Mucosa of descending colon (tissue), 3 donors: Measurements from ENCODE around the gene TTYH3. TPM values are rescaled to one million over a fixed set of nuclear protein-coding genes. Genes with fewer than 3 reads are reported as not detected.

Source experiments
- ATAC-seq: fragments of 200-7000 bp; cut with Tn5 transposase; one replicate; pipeline ENCODE4 v1.9.1; 2020; ENCODE audit warnings: mild to moderate bottlenecking, moderate library complexity
- DNase-seq, 3 donors: peaks; one replicate each; pipeline ENCODE4 v3.0.0-alpha.2; 2020
- H3K36me3 ChIP-seq: fragments of 200-600 bp; one replicate; pipeline ENCODE4 v1.8.0; 2021; ENCODE audit warnings: low read depth, mild to moderate bottlenecking
- H3K4me1 ChIP-seq: fragments of 200-600 bp; one replicate; pipeline ENCODE4 v1.8.0; 2021; ENCODE audit warnings: low read depth, mild to moderate bottlenecking
- H3K4me3 ChIP-seq: fragments of 200-600 bp; one replicate; pipeline ENCODE4 v1.8.0; 2021; ENCODE audit warnings: mild to moderate bottlenecking
- H3K9me3 ChIP-seq: fragments of 200-600 bp; one replicate; pipeline ENCODE4 v1.8.0; 2021; ENCODE audit warnings: mild to moderate bottlenecking
- CTCF ChIP-seq: fragments of 200-600 bp; IDR thresholded peaks from one replicate; pipeline ENCODE4 v1.8.0; 2022; ENCODE audit warnings: antibody characterized with exemption, mild to moderate bottlenecking
- intact Hi-C, 2 donors: fragments of 100-400 bp; cut with DNase I in 1 of 2; cut with micrococcal nuclease in 1 of 2; formaldehyde crosslinking; loops; one replicate each; pipeline versions ENCODE4 v1.11.0 to v1.11.1; 2022; cut with DNase I, micrococcal nuclease
- total RNA-seq, 3 donors: library from RNA; stranded (reverse); fragmentation: NEBNext Ultra II Directional in 2 of 3; extraction: Animal tissue kit (Norgen Biotek cat#: 25700) in 2 of 3; gene quantifications; one replicate each; pipeline versions ENCODE4 v1.2.1 to v1.2.4, GENCODE V29; 2021 to 2023
- donor health status: DM: no; HTN: no; CAD: no; lungs with moderate emphysema.
- donor health status: DM: no; HTN: no; CAD: no.
- donor health status: DM: no; HTN: yes; CAD: no.

The TTYH3 gene
- total RNA-seq, 3 donors from 2014 or later = 23.4 to 63.7 (median 32.1) TPM

DNA sequence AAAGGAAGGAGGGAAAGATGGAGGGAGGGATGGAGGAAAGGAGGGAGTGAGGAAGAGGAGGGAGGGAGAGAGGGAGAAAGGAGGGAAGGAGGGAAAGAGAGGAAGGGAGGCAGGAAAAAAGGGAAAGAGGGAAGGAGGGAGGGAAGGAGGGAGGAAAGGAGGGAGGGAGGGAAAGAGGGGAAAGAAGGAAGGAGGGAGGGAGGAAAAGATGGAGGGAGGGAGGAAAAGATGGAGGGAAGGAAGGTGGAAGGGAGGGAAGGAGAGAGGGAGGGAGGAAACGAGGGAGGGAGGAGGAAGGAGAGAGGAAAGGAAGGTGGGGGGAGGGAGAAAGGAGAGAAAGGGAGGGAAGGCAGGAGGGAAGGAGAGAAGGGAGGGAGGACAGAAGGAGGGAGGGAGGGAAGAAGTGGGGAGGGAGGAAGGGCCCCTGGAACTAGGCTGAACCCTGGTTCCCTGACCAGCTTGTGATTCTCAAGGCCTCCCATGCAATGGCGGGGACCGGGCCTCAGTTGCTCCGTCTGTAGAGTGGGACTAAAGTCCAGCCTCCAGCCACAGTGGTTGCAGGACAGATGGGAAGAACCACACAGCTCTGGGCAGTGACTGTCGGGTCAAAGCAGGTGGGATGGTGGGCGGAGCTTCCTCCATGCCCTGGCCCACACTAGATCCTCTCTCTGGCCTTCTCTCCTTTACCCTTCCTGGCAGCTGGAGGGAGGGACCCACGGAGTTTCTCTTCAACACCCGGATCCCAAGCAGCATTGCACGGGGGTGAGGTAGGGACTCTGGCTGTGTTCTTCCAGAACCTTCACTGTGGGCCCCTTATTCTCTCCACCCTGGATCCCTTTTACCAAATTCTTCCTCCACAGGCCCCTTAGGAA lies 4.3 kb upstream of the TTYH3 start:
- DNase-seq (no peak), ATAC-seq (no peak)
- Histone ChIP-seq H3K36me3 (no peaks in the 10 kb centered on the region), H3K4me3 (no peak overlapping the region), H3K9me3 (no peaks in the 10 kb centered on the region), H3K4me1 (peaks cover 27% of the 10 kb centered on the region)
- intact Hi-C loops = no loop called here
- TF ChIP-seq CTCF = no peak

DNA sequence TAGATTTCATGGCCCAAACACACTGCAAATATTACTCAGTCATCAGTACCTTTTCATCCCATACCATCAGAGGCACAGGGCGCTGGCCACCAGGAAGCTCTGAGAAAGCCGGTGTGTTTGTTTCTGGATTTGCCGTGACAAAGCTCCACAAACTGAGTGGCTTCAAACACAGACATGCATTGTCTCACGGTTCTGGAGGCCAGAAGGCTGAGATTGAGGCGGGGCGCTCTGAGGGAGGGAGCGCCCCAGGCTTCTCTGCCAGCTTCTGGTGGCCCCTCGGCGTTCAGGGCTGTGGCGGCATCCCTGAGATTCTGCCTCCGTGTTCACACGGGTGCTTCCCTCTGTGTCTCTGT lies 3.7 kb upstream of the TTYH3 start:
- no peak overlapping the region for H3K4me3 ChIP-seq
- peaks cover 30% of the 10 kb centered on the region for H3K4me1 ChIP-seq
- no peaks in the 10 kb centered on the region for H3K36me3 ChIP-seq
- ATAC-seq = no peak
- intact Hi-C loops = no loop called here
- H3K9me3 ChIP-seq = no peaks in the 10 kb centered on the region
- DNase-seq = no peak
- no peak for TF ChIP-seq CTCF

DNA sequence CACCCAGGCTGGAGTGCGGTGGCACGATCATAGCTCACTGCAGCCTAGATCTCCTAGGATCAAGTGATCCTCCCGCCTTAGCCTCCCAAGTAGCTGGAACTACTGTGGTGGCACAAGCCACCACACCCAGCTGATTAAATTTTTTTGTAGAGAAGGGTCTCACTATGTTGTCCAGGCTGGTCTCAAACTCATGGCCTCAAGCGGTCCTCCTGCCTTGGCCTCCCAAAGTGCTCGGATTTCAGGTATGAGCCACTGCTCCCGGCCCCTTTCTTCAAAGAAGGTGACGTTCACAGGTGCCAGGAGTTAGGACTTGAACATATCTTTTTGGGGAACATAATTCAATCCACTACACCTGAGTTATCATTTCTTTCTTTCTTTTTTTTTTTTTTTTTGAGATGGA lies 2.9 kb upstream of the TTYH3 start:
- ATAC-seq (no peak), DNase-seq (no peak)
- H3K4me1 ChIP-seq = peaks cover 29% of the 10 kb centered on the region
- no peak overlapping the region for H3K4me3 ChIP-seq
- no peaks in the 10 kb centered on the region for H3K9me3 ChIP-seq
- H3K36me3 ChIP-seq = no peaks in the 10 kb centered on the region
- TF ChIP-seq CTCF = no peak
- intact Hi-C loops = no loop called here

DNA sequence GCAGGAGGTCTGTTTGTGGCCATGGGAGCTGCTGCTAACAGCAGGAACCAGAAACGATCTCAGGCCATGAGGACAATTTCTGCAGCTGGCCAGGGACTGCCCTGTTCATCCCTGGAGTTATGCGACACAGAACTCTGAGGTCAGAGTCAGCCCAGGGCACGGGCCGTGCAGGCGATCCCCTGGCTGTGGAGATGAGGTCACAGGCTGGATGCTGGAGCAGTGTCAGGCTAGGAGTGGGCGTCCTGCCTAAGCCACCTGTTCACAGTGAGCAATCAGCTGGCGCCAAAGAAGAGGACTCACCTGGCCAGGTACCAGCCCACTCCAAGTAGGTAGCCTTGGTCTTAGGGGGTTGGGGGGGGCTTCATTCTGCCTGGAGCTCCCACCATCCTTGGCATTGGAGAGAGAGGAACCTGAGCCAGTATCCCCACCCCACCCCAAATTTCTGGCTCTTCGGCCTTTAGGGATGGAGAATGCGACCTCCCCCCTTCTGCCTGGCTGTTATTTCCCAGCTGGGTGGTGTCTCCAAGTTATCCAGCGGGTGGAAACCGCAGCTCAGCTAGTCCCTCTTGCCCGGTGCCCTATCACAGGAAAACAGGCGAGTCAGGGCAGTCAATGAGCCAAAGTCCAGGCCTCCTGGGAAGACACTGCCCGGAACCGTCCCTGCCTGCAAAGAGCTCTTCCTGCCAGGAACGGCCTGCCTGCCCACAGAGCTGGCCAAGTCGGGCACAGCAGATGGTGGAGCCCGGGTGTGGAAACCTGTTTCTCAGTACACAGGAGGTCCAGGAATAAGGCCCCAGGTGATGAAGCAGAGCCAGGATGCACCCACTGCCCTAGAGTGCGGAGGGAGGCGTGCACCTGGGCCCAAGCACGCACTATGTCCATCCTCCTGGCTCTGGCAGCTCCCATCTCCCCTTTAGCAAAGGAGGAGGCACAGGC lies 1.8 kb upstream of the TTYH3 start:
- TF ChIP-seq CTCF = no peak
- Histone ChIP-seq H3K9me3 (no peaks in the 10 kb centered on the region), H3K4me3 (no peak overlapping the region), H3K36me3 (no peaks in the 10 kb centered on the region), H3K4me1 (peaks cover 32% of the 10 kb centered on the region)
- ATAC-seq (peak; percentile 63), DNase-seq (peak; percentile 79 to 89 (median 85))
- intact Hi-C loops = no loop called here

DNA sequence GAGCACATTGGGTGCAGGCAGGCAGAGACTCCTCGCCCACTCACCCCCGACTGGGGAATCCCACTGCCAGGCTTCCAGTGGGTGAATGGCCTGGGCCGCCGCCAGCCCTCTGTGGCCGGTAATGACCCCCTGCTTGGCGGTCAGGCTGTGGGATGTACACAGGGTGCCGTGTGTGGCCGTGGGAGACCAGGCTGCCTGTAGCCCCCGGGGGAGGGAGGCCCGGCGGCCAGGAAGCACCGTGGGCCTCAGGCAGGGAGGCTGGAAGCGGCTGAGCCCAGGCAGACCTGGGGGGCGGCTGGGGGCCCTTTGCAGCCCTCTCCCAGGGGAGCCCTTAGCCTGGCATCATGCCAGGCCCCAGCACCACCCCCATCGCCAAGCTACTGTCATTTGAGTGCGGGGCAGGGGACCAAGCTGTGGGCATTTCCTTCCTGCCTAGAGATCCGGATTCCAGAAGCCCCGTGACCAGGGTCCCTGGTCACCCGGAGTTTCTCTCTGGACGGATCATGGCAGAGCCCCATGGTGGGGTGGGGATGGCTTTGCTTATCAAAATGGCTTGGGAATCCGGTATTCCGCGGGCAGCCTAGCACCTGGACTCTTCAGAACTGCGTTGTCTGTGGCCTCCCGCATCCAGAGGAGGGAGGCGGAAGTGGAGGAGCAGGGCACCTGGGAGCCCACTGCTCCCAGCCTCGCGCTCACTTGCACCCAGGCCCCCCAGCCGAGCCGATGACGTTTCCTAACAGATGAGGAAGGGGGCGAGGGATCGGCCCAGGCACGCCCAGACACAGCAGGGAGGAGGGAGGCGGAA lies 1.1 kb downstream of the TTYH3 start:
- H3K4me3 ChIP-seq = peak overlapping the region; percentile 54
- H3K4me1 ChIP-seq = peaks cover 32% of the 10 kb centered on the region
- intact Hi-C loops = no loop called here
- peak; percentile 73 to 82 (median 74) for DNase-seq
- ATAC-seq = peak; percentile 18
- no peaks in the 10 kb centered on the region for H3K36me3 ChIP-seq
- no peak for TF ChIP-seq CTCF
- no peaks in the 10 kb centered on the region for H3K9me3 ChIP-seq
